ENCODE measurements around the gene C11orf68. TPM values are rescaled to one million over a fixed set of nuclear protein-coding genes. Genes with fewer than 3 reads are reported as not detected.

C11orf68 gene
- total and polyA plus RNA-seq, 10 of the 15 experiments (the other 5 are each of a cell fraction or from before 2014, with no cell fraction given): 3.0 to 25.4 (median 16.7) TPM

DNA sequence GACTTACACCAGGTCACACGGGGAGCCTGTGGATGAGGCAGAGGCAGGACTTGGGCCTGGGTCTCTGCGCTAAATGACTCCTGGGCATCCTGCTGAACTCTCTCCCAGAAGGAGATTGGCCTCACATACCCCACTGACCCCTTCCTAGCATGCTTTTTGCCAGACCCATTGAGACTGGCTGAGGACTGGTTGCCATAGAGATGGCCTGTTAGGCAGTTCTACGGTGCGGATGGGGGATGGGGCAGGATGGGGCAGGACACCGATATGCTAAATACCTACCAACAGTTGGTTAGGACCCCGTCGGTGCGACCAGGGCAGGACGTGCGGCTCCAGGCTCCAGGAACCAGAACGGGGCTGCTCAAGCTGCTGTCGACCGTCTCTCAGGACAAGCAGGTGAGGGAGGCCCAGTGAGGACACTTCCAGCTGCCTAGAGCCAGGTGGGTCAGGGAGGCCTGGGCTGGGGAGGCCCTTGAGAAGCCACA, 26.6 kb upstream of the C11orf68 start, which contains the start of gene TSGA10IP:
TSGA10IP (plus strand) TSS at position 51 of the 482 bp plus-strand sequence; CDS start at position 247, 196 bp downstream.
- Histone ChIP-seq H3K36me3 (ENCODE audit: control insufficient read depth in 2 of 2, insufficient read depth in 2 of 2, low read length in 1 of 2) (no peaks in the 10 kb centered on the region), H3K79me2 (ENCODE audit: control insufficient read depth, insufficient read depth, low read length) (no peaks in the 10 kb centered on the region), H4K20me1 (ENCODE audit: control insufficient read depth, insufficient read depth) (no peaks in the 10 kb centered on the region), H3K27ac (ENCODE audit: control insufficient read depth, insufficient read depth) (no peak within 1 kb of the TSS), H3K4me1 (ENCODE audit: control insufficient read depth, insufficient read depth, low read length) (peaks cover 8% of the 10 kb centered on the region), H2AFZ (ENCODE audit: control insufficient read depth, low read depth, low read length) (no peak within 1 kb of the TSS), H3K27me3 (replicated peaks in 1 of 2; ENCODE audit: control insufficient read depth in 2 of 2, insufficient read depth in 2 of 2, low read length in 1 of 2) (no peaks in the 10 kb centered on the region), H3K4me3 (no peak within 1 kb of the TSS), H3K9ac (ENCODE audit: control insufficient read depth, insufficient read depth, low read length) (no peak within 1 kb of the TSS), H3K9me3 (replicated peaks; ENCODE audit: control insufficient read depth, insufficient read depth, low read length) (no peaks in the 10 kb centered on the region), H3K4me2 (ENCODE audit: control insufficient read depth, insufficient read depth) (no peak within 1 kb of the TSS)
- POLR2A ChIA-PET: no interaction called here
- SMC1A ChIA-PET (ENCODE audit: uncharacterized antibody, unreplicated experiment): no interaction called here
- 92% methylated on average over 13 of the region's 13 CpGs for WGBS (ENCODE audit: insufficient coverage, insufficient replicate concordance, low lambda C conversion rate, missing lambda C conversion rate)
- RAD21 ChIA-PET (ENCODE audit: unreplicated experiment): no interaction called here
- intact Hi-C loops (cut with micrococcal nuclease; ENCODE audit: unreplicated experiment) (no loop called here), in situ Hi-C loops (cut with MboI) (no loop called here)
- no TSS peak for BruUV-seq (replicated peaks)
- no peak for TF ChIP-seq NFIC (IDR thresholded peaks at IDR 0.05; ENCODE audit: low read depth, low read length)
- TF ChIP-seq TAF1 (IDR thresholded peaks at IDR 0.05; ENCODE audit: borderline replicate concordance, low read depth, low read length): no peak
- TF ChIP-seq ZNF24 (IDR thresholded peaks at IDR 0.05): no peak
- TF ChIP-seq, protein P1, sequence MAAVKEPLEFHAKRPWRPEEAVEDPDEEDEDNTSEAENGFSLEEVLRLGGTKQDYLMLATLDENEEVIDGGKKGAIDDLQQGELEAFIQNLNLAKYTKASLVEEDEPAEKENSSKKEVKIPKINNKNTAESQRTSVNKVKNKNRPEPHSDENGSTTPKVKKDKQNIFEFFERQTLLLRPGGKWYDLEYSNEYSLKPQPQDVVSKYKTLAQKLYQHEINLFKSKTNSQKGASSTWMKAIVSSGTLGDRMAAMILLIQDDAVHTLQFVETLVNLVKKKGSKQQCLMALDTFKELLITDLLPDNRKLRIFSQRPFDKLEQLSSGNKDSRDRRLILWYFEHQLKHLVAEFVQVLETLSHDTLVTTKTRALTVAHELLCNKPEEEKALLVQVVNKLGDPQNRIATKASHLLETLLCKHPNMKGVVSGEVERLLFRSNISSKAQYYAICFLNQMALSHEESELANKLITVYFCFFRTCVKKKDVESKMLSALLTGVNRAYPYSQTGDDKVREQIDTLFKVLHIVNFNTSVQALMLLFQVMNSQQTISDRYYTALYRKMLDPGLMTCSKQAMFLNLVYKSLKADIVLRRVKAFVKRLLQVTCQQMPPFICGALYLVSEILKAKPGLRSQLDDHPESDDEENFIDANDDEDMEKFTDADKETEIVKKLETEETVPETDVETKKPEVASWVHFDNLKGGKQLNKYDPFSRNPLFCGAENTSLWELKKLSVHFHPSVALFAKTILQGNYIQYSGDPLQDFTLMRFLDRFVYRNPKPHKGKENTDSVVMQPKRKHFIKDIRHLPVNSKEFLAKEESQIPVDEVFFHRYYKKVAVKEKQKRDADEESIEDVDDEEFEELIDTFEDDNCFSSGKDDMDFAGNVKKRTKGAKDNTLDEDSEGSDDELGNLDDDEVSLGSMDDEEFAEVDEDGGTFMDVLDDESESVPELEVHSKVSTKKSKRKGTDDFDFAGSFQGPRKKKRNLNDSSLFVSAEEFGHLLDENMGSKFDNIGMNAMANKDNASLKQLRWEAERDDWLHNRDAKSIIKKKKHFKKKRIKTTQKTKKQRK (IDR thresholded peaks at IDR 0.05; ENCODE audit: low read depth, low read length): no peak
- TF ChIP-seq NFXL1 (IDR thresholded peaks at IDR 0.05; ENCODE audit: borderline replicate concordance): no peak
- TF ChIP-seq FOS (IDR thresholded peaks at IDR 0.05; ENCODE audit: borderline replicate concordance, extremely low read depth, insufficient read length): no peak
- TF ChIP-seq GABPA (IDR thresholded peaks at IDR 0.05; ENCODE audit: low read depth): no peak
- TF ChIP-seq RBBP5 (conservative IDR thresholded peaks at IDR 0.05): no peak
- TF ChIP-seq, protein P2, sequence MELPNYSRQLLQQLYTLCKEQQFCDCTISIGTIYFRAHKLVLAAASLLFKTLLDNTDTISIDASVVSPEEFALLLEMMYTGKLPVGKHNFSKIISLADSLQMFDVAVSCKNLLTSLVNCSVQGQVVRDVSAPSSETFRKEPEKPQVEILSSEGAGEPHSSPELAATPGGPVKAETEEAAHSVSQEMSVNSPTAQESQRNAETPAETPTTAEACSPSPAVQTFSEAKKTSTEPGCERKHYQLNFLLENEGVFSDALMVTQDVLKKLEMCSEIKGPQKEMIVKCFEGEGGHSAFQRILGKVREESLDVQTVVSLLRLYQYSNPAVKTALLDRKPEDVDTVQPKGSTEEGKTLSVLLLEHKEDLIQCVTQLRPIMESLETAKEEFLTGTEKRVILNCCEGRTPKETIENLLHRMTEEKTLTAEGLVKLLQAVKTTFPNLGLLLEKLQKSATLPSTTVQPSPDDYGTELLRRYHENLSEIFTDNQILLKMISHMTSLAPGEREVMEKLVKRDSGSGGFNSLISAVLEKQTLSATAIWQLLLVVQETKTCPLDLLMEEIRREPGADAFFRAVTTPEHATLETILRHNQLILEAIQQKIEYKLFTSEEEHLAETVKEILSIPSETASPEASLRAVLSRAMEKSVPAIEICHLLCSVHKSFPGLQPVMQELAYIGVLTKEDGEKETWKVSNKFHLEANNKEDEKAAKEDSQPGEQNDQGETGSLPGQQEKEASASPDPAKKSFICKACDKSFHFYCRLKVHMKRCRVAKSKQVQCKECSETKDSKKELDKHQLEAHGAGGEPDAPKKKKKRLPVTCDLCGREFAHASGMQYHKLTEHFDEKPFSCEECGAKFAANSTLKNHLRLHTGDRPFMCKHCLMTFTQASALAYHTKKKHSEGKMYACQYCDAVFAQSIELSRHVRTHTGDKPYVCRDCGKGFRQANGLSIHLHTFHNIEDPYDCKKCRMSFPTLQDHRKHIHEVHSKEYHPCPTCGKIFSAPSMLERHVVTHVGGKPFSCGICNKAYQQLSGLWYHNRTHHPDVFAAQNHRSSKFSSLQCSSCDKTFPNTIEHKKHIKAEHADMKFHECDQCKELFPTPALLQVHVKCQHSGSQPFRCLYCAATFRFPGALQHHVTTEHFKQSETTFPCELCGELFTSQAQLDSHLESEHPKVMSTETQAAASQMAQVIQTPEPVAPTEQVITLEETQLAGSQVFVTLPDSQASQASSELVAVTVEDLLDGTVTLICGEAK (IDR thresholded peaks at IDR 0.05; ENCODE audit: borderline replicate concordance): no peak
- no peak for TF ChIP-seq KLF5 (IDR thresholded peaks at IDR 0.05; ENCODE audit: partially characterized antibody)
- TF ChIP-seq SIN3A (IDR thresholded peaks at IDR 0.05; ENCODE audit: low read depth, low read length): no peak
- TF ChIP-seq HDAC2 (IDR thresholded peaks at IDR 0.05): no peak
- TF ChIP-seq FOXM1 (IDR thresholded peaks at IDR 0.05; ENCODE audit: low read depth, low read length): no peak
- no peak for TF ChIP-seq STAT3 (IDR thresholded peaks at IDR 0.05; ENCODE audit: low read depth, low read length)
- no peak for TF ChIP-seq HDGF (IDR thresholded peaks at IDR 0.05)
- no peak for ATAC-seq
- no peak for FAIRE-seq
- CTCF ChIA-PET: interaction anchor here (1.3 kb wide), 1 partner anchor 60 kb away, joined by 3 read pairs; no protein-coding TSS in a partner anchor
- no peak for DNase-seq (ENCODE audit: low read depth, low spot score)

All from GM12878 (cell line).